Astrocyte (in vitro differentiated cells and primary cell): ENCODE data around the gene CD5L.

Source experiments
- CTCF ChIP-seq: IDR thresholded peaks from 2 replicates; pipeline ENCODE4 v1.5.1; 2011; ENCODE audit warnings: low read depth, mild to moderate bottlenecking, inconsistent platforms, low read length, moderate library complexity; ENCODE audit not compliant: insufficient read depth
- EZH2 ChIP-seq: IDR thresholded peaks from 2 replicates; pipeline ENCODE4 v1.6.1; 2012; ENCODE audit warnings: mild to moderate bottlenecking, low read length, inconsistent platforms; ENCODE audit not compliant: insufficient read depth

- TF ChIP-seq CTCF (no peak), EZH2 (no peak)
Observed at GRCh38 chr1:157831968-157832626, 9.5 kb downstream of the CD5L start.
